Measurements from ENCODE around the gene MYO1F.

The MYO1F gene

GRCh38 chr19:8611877-8612806 is 34.9 kb upstream of the MYO1F start:
- DNase-seq (ENCODE audit: low read depth in 1 of 2, low spot score in 1 of 2), result no peak
- no peak overlapping the region for H3K27ac ChIP-seq (replicated peaks)
- H3K4me3 ChIP-seq (replicated peaks; ENCODE audit: insufficient read depth, low read length), result no peak overlapping the region
- TF ChIP-seq REST (IDR thresholded peaks at IDR 0.05; ENCODE audit: insufficient replicate concordance, low read depth) (no peak), POLR2AphosphoS5 (IDR thresholded peaks at IDR 0.05; ENCODE audit: low read depth) (no peak), GABPA (IDR thresholded peaks at IDR 0.05; ENCODE audit: low read depth) (no peak)
- no peaks in the 10 kb centered on the region for H3K27me3 ChIP-seq (ENCODE audit: insufficient read depth, poor library complexity, severe bottlenecking)

- DNase-seq (ENCODE audit: low read depth in 1 of 2, low spot score in 1 of 2), result no peak
- no peaks in the 10 kb centered on the region for H3K27me3 ChIP-seq (ENCODE audit: insufficient read depth, poor library complexity, severe bottlenecking)
- TF ChIP-seq REST (IDR thresholded peaks at IDR 0.05; ENCODE audit: insufficient replicate concordance, low read depth) (no peak), POLR2AphosphoS5 (IDR thresholded peaks at IDR 0.05; ENCODE audit: low read depth) (no peak), SPI1 (IDR thresholded peaks at IDR 0.05; ENCODE audit: borderline replicate concordance, low read depth) (no peak), CTCF (IDR thresholded peaks at IDR 0.05; ENCODE audit: insufficient read depth, low read length) (no peak), GABPA (IDR thresholded peaks at IDR 0.05; ENCODE audit: low read depth) (no peak)
- H3K4me3 ChIP-seq (replicated peaks; ENCODE audit: insufficient read depth, low read length), result no peak overlapping the region
- no peak overlapping the region for H3K27ac ChIP-seq (replicated peaks)
These were observed 34.2 kb upstream of the MYO1F start for GRCh38 chr19:8611391-8611876.

GRCh38 chr19:8610936-8611300 is 33.7 kb upstream of the MYO1F start:
- Histone ChIP-seq H3K27ac (replicated peaks) (no peak overlapping the region), H3K4me3 (replicated peaks; ENCODE audit: insufficient read depth, low read length) (no peak overlapping the region), H3K27me3 (ENCODE audit: insufficient read depth, poor library complexity, severe bottlenecking) (no peaks in the 10 kb centered on the region)
- TF ChIP-seq GABPA (IDR thresholded peaks at IDR 0.05; ENCODE audit: low read depth), result no peak
- no peak for TF ChIP-seq POLR2AphosphoS5 (IDR thresholded peaks at IDR 0.05; ENCODE audit: low read depth)
- TF ChIP-seq CTCF (IDR thresholded peaks at IDR 0.05; ENCODE audit: insufficient read depth, low read length), result no peak
- TF ChIP-seq REST (IDR thresholded peaks at IDR 0.05; ENCODE audit: insufficient replicate concordance, low read depth), result no peak
- no peak for TF ChIP-seq SPI1 (IDR thresholded peaks at IDR 0.05; ENCODE audit: borderline replicate concordance, low read depth)
- DNase-seq (ENCODE audit: low read depth in 1 of 2, low spot score in 1 of 2), result no peak
